Adrenal gland (tissue), 5 donors: ENCODE data around the gene TBC1D9.

Experiments used
- CTCF ChIP-seq, 6 experiments: fragments of 450-650 bp in 4 of 6; fragments of 200-600 bp in 2 of 6; sonication (generic) in 1 of 6; IDR thresholded peaks; 1 replicate in 5 of 6; 2 replicates in 1 of 6; pipeline versions ENCODE4 v1.5.1 to v1.8.0; 2016 to 2021; ENCODE audit warnings: antibody characterized with exemption in 6 of 6, mild to moderate bottlenecking in 2 of 6, moderate library complexity in 1 of 6
- POLR2A ChIP-seq, 2 donors: fragments of 450-650 bp; IDR thresholded peaks; one replicate each; pipeline ENCODE4 v1.6.1; 2017; ENCODE audit warnings: antibody characterized with exemption in 2 of 2, mild to moderate bottlenecking in 2 of 2, moderate library complexity in 1 of 2
- donor health status: DM: no; HTN: no; CAD: no.

GRCh38 chr4:140666889-140667614, 89.1 kb downstream of the TBC1D9 start:
- TF ChIP-seq CTCF (IDR thresholded peaks at IDR 0.05) (no peak), POLR2A (IDR thresholded peaks at IDR 0.05) (no peak)
